NCI-H345 treated with DMSO at 0.1 percent for 48 hours (cell line): Measurements from ENCODE around the gene RGS10.

ENCODE experiments used
- DNase-seq: peaks from one replicate; lab custom pipeline; 2025; ENCODE audit not compliant: unreplicated experiment; lab: John Stamatoyannopoulos, UW

The RGS10 gene

DNA sequence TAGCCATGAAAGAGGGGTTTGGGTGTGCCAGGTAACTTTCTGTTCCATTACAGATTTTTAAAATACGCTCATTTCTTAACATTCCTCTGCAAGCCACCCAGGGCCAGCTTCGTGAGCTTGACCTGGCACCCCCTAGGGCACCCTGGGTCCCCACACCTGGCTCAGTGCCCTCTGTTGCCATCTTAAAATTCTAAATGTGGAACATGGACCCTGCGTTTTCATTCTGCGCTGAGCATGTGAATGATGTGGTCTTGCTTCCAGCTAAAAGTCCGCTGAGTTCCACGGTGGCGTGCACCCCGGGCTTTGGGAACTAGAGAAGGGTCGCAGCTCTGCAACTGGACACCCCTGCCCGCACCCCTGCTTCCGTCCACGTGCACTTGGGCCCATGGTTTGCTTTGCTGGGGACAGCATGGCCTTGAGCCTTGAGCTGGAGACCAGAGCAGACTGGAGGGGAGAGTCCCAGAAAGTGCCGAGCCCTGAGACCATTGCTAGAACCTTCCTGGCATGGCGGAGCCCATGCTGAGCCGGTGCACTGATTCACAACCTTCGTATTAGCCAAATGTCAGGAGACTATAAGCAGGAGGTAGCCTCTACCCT lies 91.1 kb downstream of the RGS10 start:
- no peak for DNase-seq

GRCh38 chr10:119450606-119451299 lies 91.8 kb downstream of the RGS10 start:
- no peak for DNase-seq
